Middle frontal gyrus (tissue), 1 donor: ENCODE results near the gene FAM53B.

ENCODE experiments used
- DNase-seq: peaks from one replicate; pipeline ENCODE4 v3.0.0-alpha.2; 2015; ENCODE audit warnings: low spot score; ENCODE audit errors: extremely low spot score

The FAM53B gene

GRCh38 chr10:124632064-124632531 lies 112.1 kb downstream of the FAM53B start:
- no peak for DNase-seq

- DNase-seq: no peak
These were observed 113.6 kb downstream of the FAM53B start for GRCh38 chr10:124630551-124630950.

GRCh38 chr10:124629842-124630241 lies 114.3 kb downstream of the FAM53B start:
- no peak for DNase-seq

GRCh38 chr10:124629415-124629814 lies 114.8 kb downstream of the FAM53B start:
- DNase-seq: peak; percentile 65

DNA sequence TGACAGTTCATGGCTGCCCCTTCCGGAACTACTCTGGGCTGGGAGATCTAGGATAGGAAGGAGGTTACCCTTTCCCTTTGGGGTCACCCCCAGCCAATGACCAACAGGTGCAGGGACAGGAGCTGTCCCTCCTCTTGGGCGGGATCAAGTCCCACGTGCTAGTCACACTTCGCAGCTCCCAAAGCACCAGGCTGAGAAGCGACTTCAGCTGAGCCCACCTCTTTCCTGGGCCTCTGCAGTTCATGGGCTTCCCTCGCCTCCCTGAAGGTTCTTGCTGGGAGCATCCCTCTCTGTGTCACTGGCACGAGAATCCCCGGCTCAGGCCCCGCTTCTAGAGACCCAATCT lies 115.5 kb downstream of the FAM53B start:
- no peak for DNase-seq

GRCh38 chr10:124627866-124628675 lies 116.1 kb downstream of the FAM53B start:
- no peak for DNase-seq

GRCh38 chr10:124626759-124627380 lies 117.3 kb downstream of the FAM53B start:
- no peak for DNase-seq

DNA sequence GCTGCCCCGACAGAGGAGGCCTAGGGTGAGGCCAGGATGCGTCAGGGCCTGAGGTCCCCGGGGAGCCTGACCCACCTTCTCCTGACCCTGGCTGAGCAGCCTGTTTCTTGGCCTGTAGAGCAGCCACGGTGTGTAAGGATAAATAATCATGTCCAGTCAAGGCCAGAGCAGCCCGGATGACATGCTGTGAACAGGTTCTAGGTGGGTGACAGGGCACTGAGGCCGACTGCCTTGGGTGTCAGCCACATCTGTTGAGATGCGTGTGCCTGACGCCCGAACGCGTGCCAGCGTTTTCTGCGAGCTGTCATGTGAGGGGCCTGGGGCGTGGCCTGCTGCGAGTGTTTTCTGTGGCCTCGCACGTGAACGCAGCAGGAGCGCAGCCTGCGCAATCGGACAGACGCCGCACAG lies 118.3 kb downstream of the FAM53B start:
- DNase-seq: no peak

DNA sequence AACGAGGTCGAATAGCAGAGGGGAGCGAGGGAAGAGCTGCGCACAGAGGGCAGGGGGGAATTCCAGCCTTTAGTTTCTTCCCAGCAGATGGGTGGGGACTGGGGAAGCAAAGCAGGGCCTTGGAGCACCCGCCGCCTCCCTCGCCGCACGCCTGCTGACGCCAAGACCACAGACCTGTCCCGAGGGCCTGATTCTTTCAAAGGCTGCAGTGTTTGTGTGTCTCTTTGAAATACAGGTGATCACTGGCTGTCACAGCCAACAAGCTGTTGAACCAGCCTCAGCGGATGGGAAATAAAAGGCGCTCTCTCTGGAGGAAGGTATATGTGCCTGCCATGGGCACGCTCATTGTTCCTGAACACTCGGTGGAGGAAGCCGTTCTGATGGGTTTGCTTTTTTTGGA lies 119.3 kb downstream of the FAM53B start:
- no peak for DNase-seq

DNA sequence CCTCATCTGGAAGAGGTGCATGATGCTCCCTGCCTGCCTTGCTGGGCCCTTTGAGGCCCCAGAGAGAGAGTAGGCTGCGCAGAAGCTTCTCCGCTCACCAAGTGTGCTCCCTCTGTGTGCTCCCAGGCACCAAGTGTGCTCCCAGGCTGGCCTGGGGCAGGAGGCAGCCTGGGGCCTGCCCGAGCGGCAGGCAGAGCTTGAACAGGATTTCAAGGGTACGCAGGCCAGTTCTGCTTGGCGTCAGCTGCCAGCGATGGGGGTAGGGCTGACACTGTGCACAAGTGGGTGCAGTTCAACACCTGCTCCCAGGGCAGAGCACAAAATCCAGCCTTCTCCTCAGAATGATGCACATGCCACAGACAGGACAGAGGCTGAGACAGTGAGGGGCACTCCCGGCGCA lies 119.7 kb downstream of the FAM53B start:
- no peak for DNase-seq

DNA sequence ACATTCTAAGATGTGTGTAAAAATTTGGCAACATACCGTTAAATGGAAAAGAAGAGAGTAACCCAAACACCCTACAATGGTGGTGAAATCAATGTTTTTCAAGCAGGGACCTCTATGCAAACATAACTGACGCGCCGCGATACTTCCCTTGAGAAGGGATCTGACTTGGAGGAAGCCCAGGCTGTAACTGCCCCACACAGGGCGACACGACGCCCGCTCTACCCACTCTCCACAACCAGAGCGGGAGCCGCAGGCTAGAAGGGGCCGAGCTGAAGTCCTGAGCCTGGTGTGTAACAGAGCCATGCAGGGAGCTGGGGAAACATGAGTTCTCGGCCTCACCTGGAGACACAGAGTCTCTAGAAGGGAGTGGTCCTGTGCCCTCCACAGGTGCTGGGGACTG lies 120.2 kb downstream of the FAM53B start:
- no peak for DNase-seq

DNA sequence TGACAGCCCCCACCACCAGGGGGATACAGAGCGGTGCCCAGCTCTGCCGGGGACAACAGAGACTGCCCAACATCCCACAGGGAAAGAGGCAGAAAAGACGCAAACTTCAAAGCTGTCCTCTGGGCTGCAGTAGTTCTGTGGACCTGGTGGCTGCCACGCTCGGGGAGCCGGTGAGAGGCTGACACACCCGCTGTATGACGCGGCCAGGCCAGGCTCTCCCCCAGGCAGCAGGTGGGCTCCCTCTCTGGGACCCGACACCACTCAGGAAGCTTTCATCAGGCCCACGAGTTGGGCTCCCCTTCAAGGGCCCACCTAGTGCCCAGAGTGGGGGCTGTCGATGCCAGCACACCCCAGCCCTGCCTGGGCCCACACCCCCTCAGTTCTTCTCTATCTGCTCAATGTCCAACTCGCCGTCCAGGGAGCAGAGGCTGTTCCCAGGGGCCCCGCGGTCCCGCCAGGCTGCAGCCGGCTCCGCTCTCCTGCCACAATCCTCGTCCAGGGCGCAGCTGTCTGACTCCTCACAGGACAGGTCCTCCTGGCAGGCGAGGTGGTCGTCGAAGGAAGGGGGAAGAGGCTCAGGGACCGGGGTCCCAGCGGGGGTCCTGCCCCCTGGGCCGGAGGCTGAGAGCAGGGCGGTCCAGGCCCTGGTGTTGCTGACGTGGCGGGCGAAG lies 121.2 kb downstream of the FAM53B start:
- DNase-seq: no peak

- DNase-seq: no peak
These were observed 122.0 kb downstream of the FAM53B start for GRCh38 chr10:124622158-124622557.

DNA sequence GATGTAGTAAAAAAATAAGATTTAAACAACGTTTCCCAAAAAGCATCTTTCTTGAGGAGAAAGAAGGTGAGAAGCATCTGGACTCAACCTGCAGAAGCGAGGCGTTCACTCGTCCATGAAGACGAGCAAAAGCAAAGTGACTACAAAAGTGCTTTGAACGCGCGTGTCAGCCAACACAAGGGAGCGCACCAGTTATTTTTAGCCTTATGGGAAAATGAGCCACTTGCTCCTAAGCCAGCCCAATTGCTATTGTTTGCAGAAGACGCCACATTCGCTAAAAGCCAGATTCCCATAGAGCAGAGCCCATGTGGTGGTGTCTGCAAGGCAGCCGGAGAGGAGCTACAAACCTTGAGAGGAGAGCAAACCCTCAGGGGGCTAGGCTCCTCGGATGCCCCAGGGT lies 122.5 kb downstream of the FAM53B start:
- DNase-seq: peak; percentile 62

- DNase-seq: no peak
These were observed 124.2 kb downstream of the FAM53B start for GRCh38 chr10:124619802-124620490.

DNA sequence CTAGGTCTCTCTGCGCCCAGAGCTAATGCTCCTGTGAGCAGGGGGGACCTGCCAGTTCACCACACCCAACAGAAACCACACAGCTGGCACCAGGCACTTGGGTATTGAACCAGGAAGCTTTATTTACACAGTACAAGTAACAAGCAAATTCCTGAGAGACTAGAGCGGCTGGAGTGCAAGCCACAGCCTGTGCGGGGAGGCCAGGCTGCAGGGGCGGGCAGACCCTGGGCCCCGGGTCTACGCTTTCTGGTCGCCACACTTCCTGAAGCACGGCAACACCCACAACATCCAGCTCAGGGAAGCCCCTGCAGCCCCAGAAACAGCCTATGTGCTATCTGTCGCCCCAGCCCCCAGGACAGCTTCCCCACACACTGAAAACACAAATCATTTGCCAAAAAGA lies 125.0 kb downstream of the FAM53B start:
- DNase-seq: no peak

DNA sequence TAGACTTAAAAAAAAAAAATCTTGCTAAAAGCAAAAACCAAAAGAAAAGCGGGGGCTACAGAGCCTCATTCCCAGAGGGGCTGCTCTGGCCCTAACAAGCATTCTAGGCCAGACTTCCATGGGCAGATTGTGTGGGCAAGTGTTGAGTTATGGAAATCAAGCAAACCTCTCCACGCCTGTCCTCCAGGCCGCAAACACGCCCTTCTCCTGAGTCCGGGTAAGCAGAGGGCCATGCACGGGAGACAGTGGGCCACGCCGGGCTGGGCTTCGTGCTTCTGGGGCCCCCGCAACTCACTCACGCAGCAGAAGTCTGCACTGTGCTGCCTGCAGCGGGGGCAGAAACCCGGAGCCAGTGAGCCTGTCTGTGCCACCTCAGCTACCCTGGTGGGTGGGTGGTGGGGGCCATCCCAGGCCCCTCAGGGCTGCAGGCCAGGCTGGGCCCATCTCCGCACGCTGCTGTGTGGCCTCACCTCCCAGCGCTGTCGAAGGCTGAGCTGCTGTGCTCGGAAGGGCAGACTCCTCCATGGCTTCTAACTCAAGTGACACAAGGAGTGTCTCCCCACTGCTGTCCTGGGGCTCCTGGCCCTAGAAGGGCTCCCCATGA lies 125.6 kb downstream of the FAM53B start:
- DNase-seq: no peak

DNA sequence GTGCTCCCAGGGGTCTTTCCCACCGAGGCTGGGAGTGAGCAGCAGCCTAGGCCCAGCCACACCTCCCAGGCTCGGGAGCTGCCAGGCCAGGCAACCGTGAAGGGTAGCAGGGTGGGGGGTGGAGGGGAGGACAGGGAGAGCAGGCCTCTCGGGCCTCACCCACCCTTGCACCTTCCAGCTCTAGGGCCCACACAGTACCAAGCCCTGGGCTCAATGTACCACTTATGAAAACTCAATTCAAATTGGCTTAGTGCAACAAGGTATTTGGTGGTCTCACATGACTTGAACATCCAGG lies 127.4 kb downstream of the FAM53B start:
- no peak for DNase-seq

DNA sequence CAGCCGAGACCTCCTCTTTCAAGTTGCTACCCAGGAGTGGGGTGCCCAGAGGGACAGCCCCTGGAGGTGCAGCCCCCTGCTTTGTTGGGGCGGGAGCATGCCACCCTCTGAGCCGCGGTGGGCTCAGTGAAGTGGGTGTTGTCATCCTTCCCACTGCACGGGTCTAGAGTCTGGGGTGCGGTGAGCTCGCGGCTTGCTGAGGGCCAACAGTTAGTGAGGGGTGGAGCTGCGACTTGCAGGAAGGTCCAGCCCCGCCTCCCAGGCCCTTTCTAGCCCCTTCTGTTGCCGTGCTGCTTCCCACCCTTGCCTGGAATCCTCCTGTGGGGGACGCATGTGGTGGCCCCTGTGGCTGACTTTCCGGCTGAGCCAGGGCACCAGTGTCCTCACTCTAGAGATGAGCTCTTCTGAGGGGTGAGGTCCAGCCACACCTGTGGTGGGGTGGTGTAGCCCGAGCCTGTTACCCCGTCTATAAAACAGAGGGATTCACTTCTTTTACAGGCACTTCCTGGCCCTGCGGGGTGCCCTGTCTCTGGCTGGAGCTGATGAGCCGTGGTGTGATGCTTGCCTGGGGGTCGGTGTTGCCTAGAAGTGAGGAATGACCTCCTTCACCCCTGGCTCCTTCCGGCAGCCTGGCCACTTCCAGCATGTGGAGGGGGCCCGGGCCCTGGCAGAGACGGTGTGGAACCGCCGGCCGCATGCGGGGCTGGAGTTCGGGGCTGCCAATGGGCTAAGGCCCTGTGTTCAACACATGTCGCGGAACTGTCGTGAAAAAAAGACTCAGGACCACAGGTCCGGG lies 127.9 kb downstream of the FAM53B start:
- no peak for DNase-seq

DNA sequence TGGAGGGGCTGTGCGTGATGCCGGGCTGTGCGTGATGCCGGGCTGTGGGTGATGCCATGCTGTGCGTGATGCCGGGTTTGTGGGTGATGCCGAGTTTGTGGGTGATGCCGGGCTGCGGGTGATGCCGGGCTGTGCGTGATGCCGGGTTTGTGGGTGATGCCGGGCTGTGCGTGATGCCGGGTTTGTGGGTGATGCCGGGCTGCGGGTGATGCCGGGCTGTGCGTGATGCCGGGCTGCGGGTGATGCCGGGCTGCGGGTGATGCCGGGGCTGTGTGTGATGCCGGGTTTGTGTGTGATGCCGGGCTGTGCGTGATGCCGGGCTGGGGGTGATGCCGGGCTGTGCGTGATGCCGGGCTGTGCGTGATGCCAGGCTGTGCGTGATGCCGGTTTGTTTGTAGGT lies 128.9 kb downstream of the FAM53B start:
- DNase-seq: no peak
